GM12878 (cell line): Measurements from ENCODE around the gene PDE11A. TPM values are rescaled to one million over a fixed set of nuclear protein-coding genes. Genes with fewer than 3 reads are reported as not detected.

Source experiments
- ATAC-seq: fragments of 200-7000 bp; cut with Tn5 transposase; 3 replicates; pipeline ENCODE4 v1.9.1; 2020; ENCODE audit warnings: mild to moderate bottlenecking, moderate library complexity
- BruUV-seq: library from RNA; stranded (reverse); fragments of 400-500 nt; replicated peaks from 2 replicates; lab custom pipeline; 2021; lab: Mats Ljungman, UMichigan
- CTCF ChIA-PET: fragments of 300-600 bp; sonication (Branson Sonifier 250); formaldehyde crosslinking; extraction: SDS; loops from one replicate; lab custom pipeline; 2021; ENCODE audit warnings: inconsistent platforms; lab: Yijun Ruan, JAX
- POLR2A ChIA-PET: fragments of 350-600 bp; formaldehyde crosslinking; extraction: SDS; loops from one replicate; lab custom pipeline; 2021; ENCODE audit warnings: inconsistent platforms; lab: Charles Lee
- RAD21 ChIA-PET: fragments of 300-600 bp; sonication (Branson Sonifier 250); formaldehyde crosslinking; loops from one replicate; lab custom pipeline; 2023; ENCODE audit warnings: antibody characterized with exemption; ENCODE audit not compliant: unreplicated experiment; lab: Charles Lee
- SMC1A ChIA-PET: fragments of 300-600 bp; sonication (Branson Sonifier 250); formaldehyde crosslinking; loops from one replicate; lab custom pipeline; 2023; ENCODE audit not compliant: unreplicated experiment, uncharacterized antibody; lab: Charles Lee
- DNase-seq: peaks from one replicate; pipeline ENCODE4 v3.0.0-alpha.2; 2011; ENCODE audit warnings: low read depth, low spot score
- FAIRE-seq: peaks from 3 replicates; lab custom pipeline; 2011; peaks lifted over from hg19 to GRCh38; lab: Jason Lieb, UNC
- H2AFZ ChIP-seq: 2 replicates; pipeline ENCODE4 v1.6.0; 2011; ENCODE audit warnings: low read depth, low read length, control low read depth; ENCODE audit not compliant: control insufficient read depth
- H3K27ac ChIP-seq: 2 replicates; pipeline ENCODE4 v1.5.1; 2011; ENCODE audit warnings: control low read depth; ENCODE audit not compliant: control insufficient read depth, insufficient read depth
- H3K27me3 ChIP-seq, 2 experiments: replicated peaks in 1 of 2; 2 replicates each; pipeline versions ENCODE4 v1.6.0 to v1.6.1; 2011; ENCODE audit warnings: low read length in 1 of 2; ENCODE audit not compliant: control insufficient read depth in 2 of 2, insufficient read depth in 2 of 2
- H3K36me3 ChIP-seq, 2 experiments: 2 replicates each; pipeline ENCODE4 v1.5.1; 2011; ENCODE audit warnings: low read length in 1 of 2; ENCODE audit not compliant: control insufficient read depth in 2 of 2, insufficient read depth in 2 of 2
- H3K4me1 ChIP-seq: 2 replicates; pipeline ENCODE4 v1.6.1; 2011; ENCODE audit warnings: mild to moderate bottlenecking, low read length, moderate library complexity, mixed read lengths; ENCODE audit not compliant: control insufficient read depth, insufficient read depth
- H3K4me2 ChIP-seq: 2 replicates; pipeline ENCODE4 v1.6.0; 2011; ENCODE audit warnings: control low read depth; ENCODE audit not compliant: control insufficient read depth, insufficient read depth
- H3K4me3 ChIP-seq: fragments of 200-600 bp; sonication (generic); 2 replicates; pipeline ENCODE4 v1.5.1; 2016
- H3K79me2 ChIP-seq: 2 replicates; pipeline ENCODE4 v1.6.0; 2011; ENCODE audit warnings: low read length; ENCODE audit not compliant: control insufficient read depth, insufficient read depth
- H3K9ac ChIP-seq: 2 replicates; pipeline ENCODE4 v1.8.0; 2011; ENCODE audit warnings: low read length, control low read depth, mixed read lengths; ENCODE audit not compliant: control insufficient read depth, insufficient read depth
- H3K9me3 ChIP-seq: replicated peaks from 3 replicates; pipeline ENCODE4 v1.5.1; 2011; ENCODE audit warnings: mild to moderate bottlenecking, low read length; ENCODE audit not compliant: control insufficient read depth, insufficient read depth
- H4K20me1 ChIP-seq: 2 replicates; pipeline ENCODE4 v1.6.0; 2011; ENCODE audit not compliant: control insufficient read depth, insufficient read depth
- ATF2 ChIP-seq: IDR thresholded peaks from 2 replicates; pipeline ENCODE4 v1.6.1; 2012; ENCODE audit warnings: low read length, inconsistent platforms
- BRCA1 ChIP-seq: IDR thresholded peaks from 2 replicates; pipeline ENCODE4 v1.6.1; 2011; ENCODE audit warnings: low read depth, low read length, improper control_type of control experiment
- CEBPB ChIP-seq, 2 experiments: fragments of 150-350 bp in 1 of 2; IDR thresholded peaks; 2 replicates each; pipeline ENCODE4 v1.6.1; 2012 to 2014; ENCODE audit warnings: low read depth in 2 of 2, low read length in 2 of 2, borderline replicate concordance in 1 of 2, inconsistent platforms in 1 of 2
- CREM ChIP-seq: IDR thresholded peaks from 2 replicates; pipeline ENCODE4 v1.6.1; 2014; ENCODE audit warnings: antibody characterized with exemption, low read depth
- NFYA ChIP-seq: IDR thresholded peaks from 2 replicates; pipeline ENCODE4 v1.6.1; 2011; ENCODE audit warnings: low read depth, mild to moderate bottlenecking, low read length, improper control_type of control experiment, borderline replicate concordance
- POLR2A ChIP-seq: IDR thresholded peaks from 2 replicates; pipeline ENCODE4 v1.6.1; 2011; ENCODE audit warnings: low read depth, mild to moderate bottlenecking, low read length
- WGBS: methylation state at CpG from one replicate; pipeline ENCODE4 v1.1.6; 2016; ENCODE audit warnings: low lambda C conversion rate; ENCODE audit not compliant: insufficient replicate concordance, insufficient coverage; ENCODE audit errors: missing lambda C conversion rate; 5-methylcytosine and 5-hydroxymethylcytosine counted together
- in situ Hi-C: fragments of 300-500 bp; cut with MboI; formaldehyde crosslinking; loops from 9 replicates; pipeline ENCODE4 v1.14.3; 2018; ENCODE audit warnings: mixed read lengths
- intact Hi-C: fragments of 100-400 bp; cut with micrococcal nuclease; formaldehyde crosslinking; loops from one replicate; pipeline ENCODE4 v1.14.2; 2022; ENCODE audit not compliant: unreplicated experiment
- polyA plus RNA-seq, 11 experiments: library from polyadenylated mRNA; depleted of rRNA in 4 of 11; unstranded in 6 of 11; stranded (reverse) in 5 of 11; fragments of >200 nt; fragmentation: Nextera tagmentation in 4 of 11; fragmentation: Illumina TruSeq in 1 of 11; extraction: Ambion mirVana in 4 of 11; extraction: Trizol in 1 of 11; gene quantifications; 1 replicate in 1 of 11; 2 replicates in 10 of 11; pipeline versions ENCODE4 v1.2.1 to v1.2.3, GENCODE V29; 2011 to 2016; ENCODE audit warnings: inconsistent platforms in 2 of 11, missing spikeins in 2 of 11, low read depth in 1 of 11
- total RNA-seq, 4 experiments: library from RNA; depleted of rRNA in 3 of 4; stranded (reverse); fragments of >200 nt in 3 of 4; fragmentation: Illumina TruSeq in 1 of 4; extraction: Trizol in 1 of 4; gene quantifications; 2 replicates each; pipeline versions ENCODE4 v1.2.1 to v1.2.3, GENCODE V29; 2013 to 2021

Gene PDE11A
- total and polyA plus RNA-seq, 10 of the 15 experiments (the other 5 are each of a cell fraction or from before 2014, with no cell fraction given) = 0.01 to 0.17 (median 0.06) TPM; not detected in 5

GRCh38 chr2:177715771-177716170 is 356.8 kb downstream of the PDE11A start:
- 46% methylated on average over 2 of the region's 2 CpGs for WGBS
- Histone ChIP-seq H3K36me3 (no peaks in the 10 kb centered on the region), H3K79me2 (no peaks in the 10 kb centered on the region), H3K4me3 (no peak overlapping the region), H3K9me3 (no peaks in the 10 kb centered on the region), H3K4me1 (no peaks in the 10 kb centered on the region), H4K20me1 (no peaks in the 10 kb centered on the region), H3K27ac (no peak overlapping the region), H2AFZ (no peak overlapping the region), H3K9ac (no peak overlapping the region), H3K27me3 (peaks cover 0 to 3% of the 10 kb centered on the region in 2 experiments; a peak in 3 of 4 replicates), H3K4me2 (no peak overlapping the region)
- ChIA-PET RAD21 (no interaction called here), CTCF (interaction anchor here (0.5 kb wide), 1 partner anchor 369 kb away, joined by 3 read pairs; no protein-coding TSS in a partner anchor), SMC1A (interaction anchor here (0.6 to 1.1 kb wide), 2 partner anchors 19 to 111 kb away, joined by 3 read pairs; no protein-coding TSS in a partner anchor), POLR2A (no interaction called here)
- intact Hi-C loops (no loop called here), in situ Hi-C loops (no loop called here)
- no peak for TF ChIP-seq NFYA
- no peak for TF ChIP-seq BRCA1
- TF ChIP-seq CREM = no peak
- DNase-seq (no peak), ATAC-seq (no peak), FAIRE-seq (no peak)
- no TSS peak for BruUV-seq

GRCh38 chr2:177714704-177715103 is 357.9 kb downstream of the PDE11A start:
- no TSS peak for BruUV-seq
- POLR2A ChIA-PET = no interaction called here
- Histone ChIP-seq H2AFZ (no peak overlapping the region), H3K79me2 (no peaks in the 10 kb centered on the region), H3K9ac (no peak overlapping the region), H3K4me2 (no peak overlapping the region), H4K20me1 (no peaks in the 10 kb centered on the region), H3K27ac (no peak overlapping the region), H3K4me1 (no peaks in the 10 kb centered on the region), H3K36me3 (no peaks in the 10 kb centered on the region), H3K9me3 (no peaks in the 10 kb centered on the region), H3K4me3 (no peak overlapping the region), H3K27me3 (peaks cover 0 to 3% of the 10 kb centered on the region in 2 experiments; a peak in 2 of 4 replicates)
- RAD21 ChIA-PET = no interaction called here
- CTCF ChIA-PET = interaction anchor here (0.9 to 1.7 kb wide), 6 partner anchors 10 to 381 kb away, joined by 3 to 7 read pairs (median 4); no protein-coding TSS in a partner anchor
- DNase-seq (no peak), ATAC-seq (no peak), FAIRE-seq (no peak)
- SMC1A ChIA-PET = no interaction called here
- in situ Hi-C loops (no loop called here), intact Hi-C loops (no loop called here)
- TF ChIP-seq ATF2 (no peak), POLR2A (no peak), CEBPB (IDR thresholded peaks at IDR 0.05; ENCODE audit: borderline replicate concordance in 1 of 2, low read depth in 2 of 2, low read length in 2 of 2) (no peak)
- 2% methylated on average over 3 of the region's 3 CpGs for whole genome bisulfite sequencing
